HFFc6 (cell line): ENCODE results near the gene CLDND2. TPM values are rescaled to one million over a fixed set of nuclear protein-coding genes. Genes with fewer than 3 reads are reported as not detected.

Source experiments
- DNase-seq: peaks from one replicate; pipeline ENCODE4 v3.0.0-alpha.2; 2018
- H3K27ac Mint-ChIP-seq: 2 replicates; pipeline ENCODE4 v1.8.0; 2020; ENCODE audit warnings: mild to moderate bottlenecking, mixed read lengths
- H3K27me3 Mint-ChIP-seq: 2 replicates; pipeline ENCODE4 v1.8.0; 2021; ENCODE audit warnings: mild to moderate bottlenecking, moderate library complexity, mixed read lengths; ENCODE audit not compliant: insufficient read depth
- H3K36me3 Mint-ChIP-seq: 2 replicates; pipeline ENCODE4 v1.8.0; 2021; ENCODE audit warnings: low read depth, mixed read lengths
- H3K4me1 Mint-ChIP-seq: 2 replicates; pipeline ENCODE4 v1.8.0; 2020; ENCODE audit warnings: low read depth, mixed read lengths
- H3K4me3 Mint-ChIP-seq: 2 replicates; pipeline ENCODE4 v1.8.0; 2020; ENCODE audit warnings: mild to moderate bottlenecking, moderate library complexity, mixed read lengths
- H3K9me3 Mint-ChIP-seq: 2 replicates; pipeline ENCODE4 v1.8.0; 2020; ENCODE audit warnings: mild to moderate bottlenecking, mixed read lengths
- total RNA-seq, 6 experiments: library from RNA; stranded (reverse); fragmentation: NEBNext Ultra II Directional; extraction: Animal tissue kit (Norgen Biotek cat#: 25700); gene quantifications; 2 replicates in 1 of 6; 3 replicates in 5 of 6; pipeline ENCODE4 v1.2.3, GENCODE V29; 2021
- TF ChIP-seq, protein P1 (sequence below): fragments of 200-600 bp; sonication (generic); IDR thresholded peaks from 2 replicates; pipeline ENCODE4 v1.5.0; 2021; ENCODE audit warnings: antibody characterized with exemption, mild to moderate bottlenecking

The CLDND2 gene
- total RNA-seq, 6 experiments from 2014 or later: 0.60 to 2.3 (median 0.94) TPM

GRCh38 chr19:51365211-51365964, 3.4 kb downstream of the CLDND2 start:
- Mint-ChIP-seq H3K27me3 (peaks cover 2% of the 10 kb centered on the region), H3K4me1 (peaks cover 44% of the 10 kb centered on the region), H3K27ac (peak overlapping the region; percentile 97), H3K9me3 (no peaks in the 10 kb centered on the region), H3K4me3 (peak overlapping the region; percentile 97), H3K36me3 (peaks cover 5% of the 10 kb centered on the region; the same call in 1 of the 2 replicates)
- DNase-seq: peak; percentile 32
- TF ChIP-seq, protein P1, sequence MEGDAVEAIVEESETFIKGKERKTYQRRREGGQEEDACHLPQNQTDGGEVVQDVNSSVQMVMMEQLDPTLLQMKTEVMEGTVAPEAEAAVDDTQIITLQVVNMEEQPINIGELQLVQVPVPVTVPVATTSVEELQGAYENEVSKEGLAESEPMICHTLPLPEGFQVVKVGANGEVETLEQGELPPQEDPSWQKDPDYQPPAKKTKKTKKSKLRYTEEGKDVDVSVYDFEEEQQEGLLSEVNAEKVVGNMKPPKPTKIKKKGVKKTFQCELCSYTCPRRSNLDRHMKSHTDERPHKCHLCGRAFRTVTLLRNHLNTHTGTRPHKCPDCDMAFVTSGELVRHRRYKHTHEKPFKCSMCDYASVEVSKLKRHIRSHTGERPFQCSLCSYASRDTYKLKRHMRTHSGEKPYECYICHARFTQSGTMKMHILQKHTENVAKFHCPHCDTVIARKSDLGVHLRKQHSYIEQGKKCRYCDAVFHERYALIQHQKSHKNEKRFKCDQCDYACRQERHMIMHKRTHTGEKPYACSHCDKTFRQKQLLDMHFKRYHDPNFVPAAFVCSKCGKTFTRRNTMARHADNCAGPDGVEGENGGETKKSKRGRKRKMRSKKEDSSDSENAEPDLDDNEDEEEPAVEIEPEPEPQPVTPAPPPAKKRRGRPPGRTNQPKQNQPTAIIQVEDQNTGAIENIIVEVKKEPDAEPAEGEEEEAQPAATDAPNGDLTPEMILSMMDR: no peak

DNA sequence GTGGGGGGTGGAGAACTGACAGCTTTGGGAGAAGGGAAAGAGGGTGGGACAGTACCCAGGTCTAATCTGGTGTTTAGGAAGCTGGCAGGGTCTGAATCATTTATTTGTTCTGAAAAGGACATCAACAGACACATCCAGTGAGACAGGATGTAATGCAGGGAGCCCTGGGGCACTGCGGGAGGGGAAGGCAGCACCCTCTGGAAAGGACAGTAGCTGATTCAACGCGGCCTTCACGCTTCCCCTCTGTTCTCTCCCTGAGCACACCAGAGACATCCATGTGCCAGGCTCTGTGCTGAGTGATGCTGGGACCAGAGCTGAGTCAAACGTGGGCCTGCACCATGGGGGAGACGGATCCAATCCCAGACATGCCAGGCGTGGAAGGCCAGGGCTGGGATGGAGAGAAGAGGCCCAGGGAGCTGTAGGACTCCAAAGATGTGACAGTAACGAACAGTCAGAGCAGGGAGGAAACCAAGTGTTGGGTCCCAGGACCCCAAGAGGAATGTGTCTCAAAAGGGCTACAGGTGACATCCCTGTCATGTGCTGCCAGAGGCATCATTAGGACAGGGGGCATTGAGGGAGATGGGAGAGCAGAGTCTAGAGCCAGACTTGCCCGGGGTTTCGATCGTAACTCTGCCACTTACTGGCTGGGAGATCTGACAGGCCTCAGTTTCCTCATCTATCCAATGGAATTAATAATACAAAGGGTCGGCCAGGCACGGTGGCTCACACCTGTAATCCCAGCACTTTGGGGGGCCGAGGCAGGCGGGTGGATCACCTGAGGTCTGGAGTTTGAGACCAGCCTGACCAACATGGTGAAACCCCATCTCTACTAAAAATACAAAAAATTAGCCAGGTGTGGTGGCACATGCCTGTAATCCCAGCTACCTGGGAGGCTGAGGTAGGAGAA, 4.3 kb downstream of the CLDND2 start:
- Mint-ChIP-seq H3K4me1 (peaks cover 48% of the 10 kb centered on the region), H3K9me3 (no peaks in the 10 kb centered on the region), H3K4me3 (peak overlapping the region; percentile 67), H3K36me3 (peaks cover 5% of the 10 kb centered on the region; the same call in 1 of the 2 replicates), H3K27ac (peak overlapping the region; percentile 98), H3K27me3 (no peaks in the 10 kb centered on the region)
- TF ChIP-seq, protein P1: no peak
- DNase-seq: peak; percentile 6

DNA sequence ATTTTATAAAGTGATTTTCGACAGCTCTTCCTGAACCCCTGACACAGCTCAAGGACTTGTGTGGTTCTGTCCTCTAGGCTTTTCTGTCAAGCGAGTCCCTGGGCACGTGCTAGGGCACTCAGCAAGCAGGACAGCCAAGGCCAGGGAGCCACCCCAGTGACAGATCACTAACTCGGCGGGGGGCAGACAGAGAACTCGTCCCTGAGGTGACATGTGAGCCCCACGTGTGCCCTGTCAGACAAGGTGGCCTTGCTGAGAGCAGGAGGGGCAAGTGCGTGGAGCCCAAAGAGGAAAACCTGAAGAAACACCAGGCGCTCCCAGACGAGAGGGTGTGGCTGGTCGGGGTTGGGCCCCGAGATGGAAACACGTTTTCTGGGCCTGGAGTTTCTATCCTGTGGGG, 7.6 kb downstream of the CLDND2 start:
- H3K36me3 Mint-ChIP-seq: peaks cover 11% of the 10 kb centered on the region
- H3K9me3 Mint-ChIP-seq: no peaks in the 10 kb centered on the region
- H3K4me3 Mint-ChIP-seq: no peak overlapping the region
- TF ChIP-seq, protein P1: no peak
- no peak overlapping the region for H3K27ac Mint-ChIP-seq
- no peaks in the 10 kb centered on the region; the same call in 1 of the 2 replicates for H3K27me3 Mint-ChIP-seq
- peaks cover 50% of the 10 kb centered on the region for H3K4me1 Mint-ChIP-seq
- DNase-seq: no peak

DNA sequence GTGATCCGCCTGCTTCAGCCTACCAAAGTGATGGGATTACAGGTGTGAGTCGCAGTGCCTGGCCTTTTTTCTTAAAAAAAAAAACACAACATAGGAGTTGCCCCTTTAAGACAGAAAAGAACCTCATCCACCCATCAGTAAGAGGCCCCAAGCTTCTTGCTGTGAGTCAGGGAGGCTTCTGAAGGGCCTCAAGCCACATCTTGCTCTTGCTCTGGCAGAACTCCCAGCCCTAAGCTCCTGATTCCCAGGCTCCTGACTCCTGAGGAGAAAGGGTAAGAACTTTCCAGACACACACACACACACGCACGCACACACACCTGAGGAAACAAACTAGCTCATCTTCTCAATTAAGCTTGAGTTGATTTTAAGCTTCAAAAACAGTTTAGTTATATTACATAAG, 9.5 kb downstream of the CLDND2 start:
- peak overlapping the region; percentile 89 for H3K27ac Mint-ChIP-seq

DNA sequence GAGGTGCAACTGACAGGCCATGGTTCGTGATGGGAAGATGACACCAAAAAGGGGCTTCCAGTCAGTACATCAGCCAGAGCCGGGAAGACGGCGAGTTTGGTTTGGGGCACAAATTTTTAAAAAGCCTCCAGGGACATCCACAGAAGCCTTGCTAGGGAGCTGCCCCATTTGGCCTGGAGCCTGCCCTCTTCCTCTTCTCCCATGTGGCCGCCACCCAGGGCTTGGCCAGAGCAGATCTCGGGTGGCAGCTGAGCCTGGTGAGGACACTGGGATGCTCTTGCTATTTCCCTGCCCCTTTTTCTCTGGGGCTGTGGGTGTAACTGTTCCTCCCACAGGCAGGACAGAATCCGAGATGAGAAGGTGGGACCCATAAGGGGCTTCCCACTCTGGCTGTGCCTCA, 10.9 kb downstream of the CLDND2 start:
- H3K27ac Mint-ChIP-seq: peak overlapping the region; percentile 72
- no peaks in the 10 kb centered on the region for H3K9me3 Mint-ChIP-seq
- peaks cover 8% of the 10 kb centered on the region for H3K36me3 Mint-ChIP-seq
- no peak for DNase-seq
- H3K4me1 Mint-ChIP-seq: peaks cover 33% of the 10 kb centered on the region
- no peak overlapping the region for H3K4me3 Mint-ChIP-seq
- no peaks in the 10 kb centered on the region; the same call in 1 of the 2 replicates for H3K27me3 Mint-ChIP-seq
- TF ChIP-seq, protein P1: no peak

More for the DNA sequence above, 9.5 kb downstream of the CLDND2 start:
- Mint-ChIP-seq H3K4me3 (no peak overlapping the region), H3K4me1 (peaks cover 46% of the 10 kb centered on the region), H3K36me3 (peaks cover 11% of the 10 kb centered on the region), H3K27me3 (no peaks in the 10 kb centered on the region; the same call in 1 of the 2 replicates), H3K9me3 (no peaks in the 10 kb centered on the region)
- TF ChIP-seq, protein P1: no peak
- DNase-seq: peak; percentile 85
